SK-N-MC (cell line): ENCODE measurements around the gene SIVA1.

ENCODE experiments used
- EZH2 ChIP-seq: fragments of 200-600 bp; sonication (generic); IDR thresholded peaks from one replicate; pipeline ENCODE4 v1.6.1; 2017; ENCODE audit warnings: antibody characterized with exemption
- POLR2AphosphoS5 ChIP-seq: IDR thresholded peaks from 2 replicates; pipeline ENCODE4 v1.6.1; 2012; ENCODE audit warnings: mild to moderate bottlenecking, low read depth, low read length, borderline replicate concordance

GRCh38 chr14:104774453-104775072 is 21.6 kb downstream of the SIVA1 start:
- TF ChIP-seq POLR2AphosphoS5 (no peak; the same call in 1 of the 2 replicates), EZH2 (no peak)
